Endothelial cell of umbilical vein (primary cell): ENCODE results near the gene CDR2L. TPM values are rescaled to one million over a fixed set of nuclear protein-coding genes. Genes with fewer than 3 reads are reported as not detected.
A peak's percentile ranks its signal among the peaks of the same experiment; 100 is the strongest.

Source experiments
- BruUV-seq: library from RNA; stranded (reverse); fragments of 400-500 nt; replicated peaks from 2 replicates; lab custom pipeline; 2021; lab: Mats Ljungman, UMichigan
- CTCF ChIA-PET: fragments of 300-600, 350-600 bp; sonication (Branson Sonifier 250); formaldehyde crosslinking; loops from one replicate; lab custom pipeline; 2021; ENCODE audit warnings: antibody characterized with exemption, inconsistent platforms; lab: Charles Lee
- POLR2A ChIA-PET: fragments of 300-600, 350-600 bp; sonication (Branson Sonifier 250); formaldehyde crosslinking; loops from one replicate; lab custom pipeline; 2021; ENCODE audit warnings: antibody characterized with exemption, inconsistent platforms; lab: Charles Lee
- DNase-seq: peaks from one replicate; pipeline ENCODE4 v3.0.0-alpha.2; 2011; ENCODE audit warnings: low read depth, low spot score
- FAIRE-seq: peaks from 2 replicates; lab custom pipeline; 2011; peaks lifted over from hg19 to GRCh38; lab: Jason Lieb, UNC
- H2AFZ ChIP-seq: 2 replicates; pipeline ENCODE4 v1.6.0; 2012; ENCODE audit warnings: low read depth, low read length, control low read depth, inconsistent platforms
- H3K27ac ChIP-seq: 2 replicates; pipeline ENCODE4 v1.5.1; 2011; ENCODE audit warnings: low read depth, mild to moderate bottlenecking, control low read depth, low read length, moderate library complexity; ENCODE audit not compliant: insufficient read depth
- H3K27me3 ChIP-seq, 2 experiments: 2 replicates each; pipeline versions ENCODE4 v1.6.0 to v1.6.1; 2011; ENCODE audit warnings: low read length in 2 of 2, mixed read lengths in 1 of 2; ENCODE audit not compliant: control insufficient read depth in 2 of 2, insufficient read depth in 2 of 2
- H3K36me3 ChIP-seq, 2 experiments: 2 replicates in 1 of 2; 3 replicates in 1 of 2; pipeline ENCODE4 v1.5.1; 2011; ENCODE audit warnings: low read length in 2 of 2, mild to moderate bottlenecking in 1 of 2, moderate library complexity in 1 of 2; ENCODE audit not compliant: control insufficient read depth in 2 of 2, insufficient read depth in 2 of 2; ENCODE audit errors: extremely low read depth in 1 of 2
- H3K4me1 ChIP-seq: 3 replicates; pipeline ENCODE4 v1.5.1; 2011; ENCODE audit warnings: mild to moderate bottlenecking, low read length; ENCODE audit not compliant: control insufficient read depth, insufficient read depth; ENCODE audit errors: extremely low read depth
- H3K4me2 ChIP-seq: 2 replicates; pipeline ENCODE4 v1.6.1; 2011; ENCODE audit warnings: low read length, control low read depth, mixed read lengths; ENCODE audit not compliant: insufficient read depth
- H3K4me3 ChIP-seq, 3 experiments: fragments of 200-600 bp in 1 of 3; sonication (generic), shearing (Covaris generic) in 1 of 3; replicated peaks in 1 of 3; 2 replicates each; pipeline ENCODE4 v1.5.1; 2011 to 2016; ENCODE audit warnings: control low read depth in 3 of 3, low read length in 3 of 3, mild to moderate bottlenecking in 2 of 3, inconsistent platforms in 1 of 3, low read depth in 1 of 3, moderate library complexity in 1 of 3; ENCODE audit not compliant: insufficient read depth in 1 of 3
- H3K79me2 ChIP-seq: 2 replicates; pipeline ENCODE4 v1.6.0; 2012; ENCODE audit warnings: low read length, inconsistent platforms; ENCODE audit not compliant: control insufficient read depth, insufficient read depth
- H3K9ac ChIP-seq: replicated peaks from 2 replicates; pipeline ENCODE3; 2011; ENCODE audit warnings: low read length, control low read depth; ENCODE audit not compliant: insufficient read depth; ENCODE audit errors: extremely low read depth
- H3K9me1 ChIP-seq: replicated peaks from 3 replicates; pipeline ENCODE4 v1.6.0; 2011; ENCODE audit warnings: mild to moderate bottlenecking, low read length; ENCODE audit not compliant: control insufficient read depth, insufficient read depth; ENCODE audit errors: extremely low read depth
- H3K9me3 ChIP-seq: replicated peaks from 2 replicates; pipeline ENCODE4 v1.5.1; 2012; ENCODE audit warnings: low read length, inconsistent platforms; ENCODE audit not compliant: control insufficient read depth, insufficient read depth
- H4K20me1 ChIP-seq: replicated peaks from 2 replicates; pipeline ENCODE3; 2011; ENCODE audit warnings: mild to moderate bottlenecking, low read length; ENCODE audit not compliant: control insufficient read depth, insufficient read depth; ENCODE audit errors: extremely low read depth
- EZH2 ChIP-seq: IDR thresholded peaks from 2 replicates; pipeline ENCODE4 v1.6.1; 2012; ENCODE audit warnings: borderline replicate concordance, low read depth, mild to moderate bottlenecking, moderate library complexity, low read length, inconsistent platforms; ENCODE audit not compliant: severe bottlenecking
- FOS ChIP-seq: IDR thresholded peaks from 2 replicates; pipeline ENCODE4 v1.6.1; 2011; ENCODE audit warnings: mild to moderate bottlenecking, low read length, moderate library complexity, borderline replicate concordance; ENCODE audit not compliant: insufficient read depth
- GATA2 ChIP-seq: IDR thresholded peaks from 2 replicates; pipeline ENCODE4 v1.7.0; 2011; ENCODE audit warnings: low read depth, mild to moderate bottlenecking, moderate library complexity, mixed read lengths, low read length; ENCODE audit not compliant: insufficient read length, insufficient read depth
- JUN ChIP-seq: IDR thresholded peaks from 2 replicates; pipeline ENCODE4 v1.6.1; 2011; ENCODE audit warnings: borderline replicate concordance, low read depth; ENCODE audit not compliant: insufficient read length, insufficient read depth
- MYC ChIP-seq: IDR thresholded peaks from one replicate; pipeline ENCODE4 v1.6.1; 2011; ENCODE audit warnings: mild to moderate bottlenecking, low read depth, low read length
- POLR2A ChIP-seq: IDR thresholded peaks from 2 replicates; pipeline ENCODE4 v1.6.1; 2012; ENCODE audit warnings: low read depth, mild to moderate bottlenecking, control low read depth, low read length
- POLR2AphosphoS5 ChIP-seq: IDR thresholded peaks from 2 replicates; pipeline ENCODE4 v1.6.1; 2012; ENCODE audit warnings: low read depth, mild to moderate bottlenecking, control low read depth, low read length, moderate library complexity; ENCODE audit not compliant: insufficient read depth
- dilution Hi-C: fragments of 300-500 bp; cut with MboI; formaldehyde crosslinking; loops from one replicate; pipeline ENCODE4 v1.15.0; 2019; ENCODE audit warnings: low sequenced_read_pairs; ENCODE audit not compliant: extremely low pct_ligation_motif_present
- intact Hi-C: fragments of 100-400 bp; cut with micrococcal nuclease; formaldehyde crosslinking; loops from one replicate; pipeline ENCODE4 v1.10.0; 2022
- polyA plus RNA-seq, 4 experiments: library from polyadenylated mRNA; depleted of rRNA in 3 of 4; stranded (reverse) in 3 of 4; unstranded in 1 of 4; fragments of >200 nt; gene quantifications; 2 replicates each; pipeline versions ENCODE4 v1.2.1 to v1.2.3, GENCODE V29; 2011 to 2012; ENCODE audit warnings: missing spikeins in 1 of 4
- total RNA-seq: library from RNA; stranded (reverse); gene quantifications from 2 replicates; pipeline ENCODE4 v1.2.3, GENCODE V29; 2021
- TF ChIP-seq, protein P1 (sequence below), 2 donors: IDR thresholded peaks; 1 replicate in 1 of 2; 2 replicates in 1 of 2; pipeline ENCODE4 v1.5.1; 2011; ENCODE audit warnings: low read length in 2 of 2, mild to moderate bottlenecking in 2 of 2, moderate library complexity in 2 of 2, control low read depth in 1 of 2, inconsistent platforms in 1 of 2, low read depth in 1 of 2; ENCODE audit not compliant: insufficient read depth in 1 of 2; ENCODE audit errors: extremely low read depth in 1 of 2
- TF ChIP-seq, protein P2 (sequence below): IDR thresholded peaks from 2 replicates; pipeline ENCODE4 v1.6.1; 2011; ENCODE audit not compliant: insufficient read depth, insufficient read length

The CDR2L gene
- total and polyA plus RNA-seq, 2 donors (not counting 3 experiments of a cell fraction or from before 2014, with no cell fraction given), result 22.2 to 34.9 TPM

DNA sequence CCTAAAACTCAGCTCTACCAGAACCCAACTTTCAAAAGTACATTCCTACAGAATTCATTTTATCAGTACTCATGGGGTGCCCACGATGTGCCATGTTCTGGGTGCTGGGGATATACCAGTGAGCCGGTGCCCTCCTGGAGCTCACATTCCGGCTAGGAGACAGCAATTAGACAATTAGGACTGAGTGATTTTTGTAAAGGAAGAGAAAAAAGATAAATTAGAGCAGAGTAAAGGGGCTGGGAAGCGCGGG lies 24.6 kb downstream of the CDR2L start:
- ChIA-PET POLR2A (interaction anchor here (1.1 to 2.8 kb wide), 3 partner anchors 24 to 139 kb away, joined by 3 to 17 read pairs (median 10); partner anchors contain the start of genes CDR2L and FDXR), CTCF (interaction anchor here (0.8 to 6.0 kb wide), 21 partner anchors 9 to 194 kb away, joined by 3 to 134 read pairs (median 6); partner anchors contain the start of genes CDR2L, HID1, NT5C and NUP85)
- Histone ChIP-seq H3K9me3 (no peaks in the 10 kb centered on the region), H3K27ac (peak overlapping the region; percentile 67), H3K9ac (peak overlapping the region; percentile 83), H3K9me1 (no peaks in the 10 kb centered on the region), H2AFZ (peak overlapping the region; percentile 72), H3K4me3 (peak overlapping the region; percentile 14 to 89 (median 51)), H3K4me1 (peaks cover 16% of the 10 kb centered on the region), H3K4me2 (peak overlapping the region; percentile 74), H3K27me3 (no peaks in the 10 kb centered on the region), H3K36me3 (no peaks in the 10 kb centered on the region), H3K79me2 (peaks cover 10% of the 10 kb centered on the region), H4K20me1 (no peaks in the 10 kb centered on the region)
- intact Hi-C loops (loop anchor here (1.0 kb wide), 3 partner anchors 21 to 51 kb away; no protein-coding TSS in a partner anchor), dilution Hi-C loops (no loop called here)
- TF ChIP-seq GATA2 (no peak), MYC (no peak), POLR2AphosphoS5 (no peak), EZH2 (no peak), JUN (no peak), POLR2A (no peak), FOS (no peak)
- TF ChIP-seq, protein P1, sequence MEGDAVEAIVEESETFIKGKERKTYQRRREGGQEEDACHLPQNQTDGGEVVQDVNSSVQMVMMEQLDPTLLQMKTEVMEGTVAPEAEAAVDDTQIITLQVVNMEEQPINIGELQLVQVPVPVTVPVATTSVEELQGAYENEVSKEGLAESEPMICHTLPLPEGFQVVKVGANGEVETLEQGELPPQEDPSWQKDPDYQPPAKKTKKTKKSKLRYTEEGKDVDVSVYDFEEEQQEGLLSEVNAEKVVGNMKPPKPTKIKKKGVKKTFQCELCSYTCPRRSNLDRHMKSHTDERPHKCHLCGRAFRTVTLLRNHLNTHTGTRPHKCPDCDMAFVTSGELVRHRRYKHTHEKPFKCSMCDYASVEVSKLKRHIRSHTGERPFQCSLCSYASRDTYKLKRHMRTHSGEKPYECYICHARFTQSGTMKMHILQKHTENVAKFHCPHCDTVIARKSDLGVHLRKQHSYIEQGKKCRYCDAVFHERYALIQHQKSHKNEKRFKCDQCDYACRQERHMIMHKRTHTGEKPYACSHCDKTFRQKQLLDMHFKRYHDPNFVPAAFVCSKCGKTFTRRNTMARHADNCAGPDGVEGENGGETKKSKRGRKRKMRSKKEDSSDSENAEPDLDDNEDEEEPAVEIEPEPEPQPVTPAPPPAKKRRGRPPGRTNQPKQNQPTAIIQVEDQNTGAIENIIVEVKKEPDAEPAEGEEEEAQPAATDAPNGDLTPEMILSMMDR (IDR thresholded peaks at IDR 0.05; ENCODE audit: extremely low read depth in 1 of 2, insufficient read depth in 1 of 2, low read depth in 1 of 2, low read length in 2 of 2), result no peak
- TF ChIP-seq, protein P2, sequence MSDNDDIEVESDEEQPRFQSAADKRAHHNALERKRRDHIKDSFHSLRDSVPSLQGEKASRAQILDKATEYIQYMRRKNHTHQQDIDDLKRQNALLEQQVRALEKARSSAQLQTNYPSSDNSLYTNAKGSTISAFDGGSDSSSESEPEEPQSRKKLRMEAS, result no peak
- FAIRE-seq (no peak), DNase-seq (no peak)
- TSS peak; percentile 90 for BruUV-seq
